HG03135 (cell line): ENCODE results near the gene NDUFA9.

ENCODE experiments used
- ATAC-seq: cut with Tn5 transposase; IDR thresholded peaks from one replicate; pipeline ENCODE4 v1.9.1; 2021; ENCODE audit warnings: mild to moderate bottlenecking, moderate library complexity; ENCODE audit not compliant: unreplicated experiment

The NDUFA9 gene

GRCh38 chr12:4648501-4649357, at the start of gene NDUFA9, which contains the start of gene AKAP3:
Gene NDUFA9, plus strand, starts transcription at chr12:4649114. Its CDS starts 13 bp downstream, at chr12:4649127.
Gene AKAP3, minus strand, starts transcription at chr12:4649051. Its CDS starts 10,855 bp downstream, at chr12:4638196.
- ATAC-seq, result peak; percentile 88

DNA sequence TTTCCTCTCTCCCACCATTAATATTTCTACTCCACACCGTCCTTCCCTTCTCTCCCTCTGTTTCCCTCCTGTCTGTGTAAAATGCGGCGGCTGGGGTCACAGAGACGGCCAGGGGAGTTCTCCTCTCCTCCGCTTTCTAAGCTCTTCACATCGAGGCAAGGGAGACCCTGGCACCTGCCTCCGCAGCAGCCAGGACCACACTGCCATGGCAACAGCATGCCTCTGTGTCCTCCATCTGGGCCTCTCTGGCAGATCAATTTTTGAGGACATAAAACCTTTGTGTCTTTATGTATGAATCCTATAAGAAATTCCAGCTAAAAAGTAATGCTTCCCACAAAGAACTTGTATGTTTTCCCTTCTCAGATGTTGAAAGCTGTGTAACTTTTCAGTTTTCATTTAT, 45.5 kb upstream of the NDUFA9 start:
- no peak for ATAC-seq

DNA sequence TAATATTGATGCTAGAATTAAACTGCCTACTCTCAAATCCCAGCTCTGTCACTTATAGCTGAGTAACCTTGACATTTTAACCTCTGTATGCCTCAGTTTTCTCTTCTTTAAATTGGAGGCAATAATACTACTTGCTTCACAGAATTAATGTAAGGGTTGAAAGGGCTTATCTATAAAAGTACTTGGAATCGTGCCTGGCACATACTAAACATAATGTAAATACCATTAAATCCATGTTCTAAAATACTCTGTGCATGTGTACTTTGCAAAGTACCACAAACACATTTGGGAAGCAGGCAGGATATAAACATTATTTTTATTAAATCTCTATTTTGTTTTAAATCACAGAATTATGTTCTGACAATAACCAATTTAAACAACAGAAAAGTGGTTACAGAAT, 45.0 kb upstream of the NDUFA9 start:
- ATAC-seq, result no peak

DNA sequence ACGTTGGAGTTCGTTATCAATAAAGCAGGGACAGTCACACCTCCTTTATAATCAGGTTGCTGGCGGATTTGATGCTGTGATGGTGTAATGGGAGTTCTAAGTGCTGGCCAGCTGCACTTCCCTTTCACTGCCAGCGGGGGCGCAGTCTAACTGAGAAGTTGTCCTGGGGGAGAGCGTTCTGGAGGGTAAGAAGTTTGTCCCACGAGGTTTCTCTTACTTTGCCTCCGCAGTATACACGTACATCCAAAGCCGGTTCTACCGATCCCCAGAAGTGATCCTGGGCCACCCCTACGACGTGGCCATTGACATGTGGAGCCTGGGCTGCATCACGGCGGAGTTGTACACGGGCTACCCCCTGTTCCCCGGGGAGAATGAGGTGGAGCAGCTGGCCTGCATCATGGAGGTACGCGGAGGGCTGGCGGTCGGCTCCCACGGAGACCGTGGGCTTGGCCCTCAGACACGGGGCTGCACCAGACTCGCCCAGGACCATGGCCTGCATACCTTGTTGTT, 44.2 kb upstream of the NDUFA9 start:
- ATAC-seq, result peak; percentile 97

GRCh38 chr12:4607056-4607455, 41.9 kb upstream of the NDUFA9 start:
- no peak for ATAC-seq

DNA sequence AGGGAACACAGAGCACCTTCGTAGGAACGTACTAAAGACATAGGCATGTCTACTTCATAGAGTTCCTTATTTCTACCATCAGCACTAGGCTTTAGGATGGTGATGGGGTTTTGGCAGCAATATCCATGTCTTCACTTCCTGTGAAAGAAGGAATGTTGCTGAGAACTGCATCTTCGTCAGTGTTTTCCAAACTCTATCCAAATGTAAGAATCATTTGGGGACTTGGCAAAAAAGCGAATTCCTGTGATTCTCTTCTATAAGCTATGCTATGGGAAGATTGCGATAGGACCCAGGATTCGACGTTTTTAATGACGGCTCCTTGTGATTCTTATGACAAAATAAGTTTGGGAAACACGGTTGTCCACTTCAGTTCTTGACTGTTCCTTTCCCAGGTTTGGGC, 39.8 kb upstream of the NDUFA9 start:
- ATAC-seq, result no peak

GRCh38 chr12:4610481-4610880, 38.4 kb upstream of the NDUFA9 start:
- no peak for ATAC-seq

DNA sequence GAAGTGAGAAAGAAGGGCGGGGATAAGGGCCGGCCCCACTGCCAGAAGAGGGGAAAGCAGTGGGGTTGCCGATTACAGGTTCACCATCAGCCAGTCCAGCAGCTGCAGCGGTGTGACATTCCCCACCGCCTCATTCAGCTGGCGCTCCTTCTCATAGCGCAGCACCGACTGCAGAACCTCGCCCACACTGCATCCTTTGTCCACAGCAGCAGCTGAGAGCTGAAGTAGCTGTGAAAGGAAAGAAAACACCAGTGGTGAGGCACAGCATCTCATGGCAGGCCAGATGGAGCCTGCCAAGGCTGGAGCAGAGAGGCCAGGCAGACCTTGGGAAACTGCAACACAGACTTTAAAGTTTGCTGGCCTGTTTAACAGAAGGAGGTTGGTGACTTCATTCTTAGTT, 33.2 kb upstream of the NDUFA9 start:
- ATAC-seq, result no peak

DNA sequence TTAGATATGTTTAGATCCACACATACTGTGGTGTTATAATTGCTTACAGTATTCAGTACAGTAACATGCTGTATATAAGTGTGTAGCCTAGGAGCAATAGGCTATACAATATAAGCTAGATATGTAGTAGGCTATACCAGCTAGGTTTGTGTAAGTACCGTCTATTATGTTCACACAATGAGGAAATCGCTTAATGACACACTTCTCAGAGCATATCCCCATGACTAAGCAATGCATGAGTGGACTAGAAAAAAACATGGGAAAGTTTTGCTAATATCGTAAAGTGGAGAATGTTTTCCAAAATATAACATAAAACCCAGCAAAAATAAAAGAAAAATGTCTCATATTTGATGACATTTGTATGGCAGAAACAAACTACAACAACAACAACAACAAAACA, 27.4 kb upstream of the NDUFA9 start:
- ATAC-seq, result no peak

- no peak for ATAC-seq
Measured at GRCh38 chr12:4626543-4626942, 22.4 kb upstream of the NDUFA9 start.

DNA sequence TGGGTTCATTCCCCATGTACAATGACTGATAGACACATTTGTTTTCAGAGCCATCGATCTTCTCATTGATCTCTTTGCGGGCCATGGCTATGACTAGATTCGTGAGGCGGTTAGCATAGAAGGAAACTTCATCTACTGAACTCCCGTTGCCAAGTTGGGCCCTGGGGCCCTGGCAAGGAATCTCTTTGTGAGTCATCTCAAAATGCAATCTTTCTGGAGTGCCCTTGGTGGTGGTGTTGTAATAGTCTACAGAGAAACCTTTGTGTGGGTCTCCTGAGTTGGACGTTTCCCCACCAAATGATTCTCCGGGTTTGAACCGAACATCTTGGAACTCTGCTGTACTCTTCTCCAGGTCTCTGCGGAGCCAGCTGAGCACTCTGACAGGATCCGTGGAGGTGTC, 20.5 kb upstream of the NDUFA9 start:
- ATAC-seq, result no peak

- ATAC-seq, result no peak
Measured at GRCh38 chr12:4630262-4630661, 18.7 kb upstream of the NDUFA9 start.

DNA sequence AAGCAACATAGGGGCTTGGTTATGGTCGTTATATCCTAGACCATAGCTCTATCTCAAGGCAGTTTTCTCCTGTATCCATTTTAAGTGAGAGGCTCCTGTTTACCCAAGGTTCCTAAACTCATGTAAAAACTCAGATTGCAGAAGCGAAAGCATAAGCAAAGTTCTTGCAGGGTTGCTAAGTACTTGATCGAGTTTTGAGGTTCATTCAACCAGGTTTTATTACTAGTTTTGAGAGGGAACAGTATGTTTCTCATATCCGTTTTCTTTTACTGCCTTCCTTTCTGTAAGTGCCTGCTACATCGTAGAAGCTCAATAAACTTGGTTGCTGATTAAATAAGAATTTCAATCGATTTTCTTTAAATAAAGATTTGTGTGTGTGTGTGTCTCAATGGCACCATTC, 5.2 kb upstream of the NDUFA9 start:
- no peak for ATAC-seq

GRCh38 chr12:4645023-4645422, 3.9 kb upstream of the NDUFA9 start:
- ATAC-seq, result no peak

- no peak for ATAC-seq
Measured at GRCh38 chr12:4648104-4648500, 812 bp upstream of the NDUFA9 start.

GRCh38 chr12:4649358-4649661, 396 bp downstream of the NDUFA9 start:
- ATAC-seq, result no peak

DNA sequence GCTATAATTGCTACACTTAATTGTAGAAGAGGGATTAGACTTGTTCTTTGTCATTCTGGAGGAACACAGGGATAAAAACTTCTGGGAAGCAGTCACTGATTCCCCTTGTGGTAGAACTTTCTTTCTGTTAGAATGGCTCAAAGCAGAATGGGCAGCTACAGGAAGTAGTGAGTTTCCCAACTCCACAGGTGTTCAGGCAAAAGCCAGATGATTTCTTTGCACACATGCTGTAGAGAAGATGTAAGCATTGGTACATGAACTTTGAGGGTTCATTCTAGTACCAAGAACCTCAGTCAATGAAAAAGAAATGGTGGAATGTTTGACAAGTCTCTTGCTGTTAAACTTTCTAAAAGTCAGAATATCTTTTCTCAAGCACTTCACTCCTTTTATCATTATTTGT, 4.3 kb downstream of the NDUFA9 start:
- ATAC-seq, result no peak

GRCh38 chr12:4653691-4654090, 4.8 kb downstream of the NDUFA9 start:
- no peak for ATAC-seq

DNA sequence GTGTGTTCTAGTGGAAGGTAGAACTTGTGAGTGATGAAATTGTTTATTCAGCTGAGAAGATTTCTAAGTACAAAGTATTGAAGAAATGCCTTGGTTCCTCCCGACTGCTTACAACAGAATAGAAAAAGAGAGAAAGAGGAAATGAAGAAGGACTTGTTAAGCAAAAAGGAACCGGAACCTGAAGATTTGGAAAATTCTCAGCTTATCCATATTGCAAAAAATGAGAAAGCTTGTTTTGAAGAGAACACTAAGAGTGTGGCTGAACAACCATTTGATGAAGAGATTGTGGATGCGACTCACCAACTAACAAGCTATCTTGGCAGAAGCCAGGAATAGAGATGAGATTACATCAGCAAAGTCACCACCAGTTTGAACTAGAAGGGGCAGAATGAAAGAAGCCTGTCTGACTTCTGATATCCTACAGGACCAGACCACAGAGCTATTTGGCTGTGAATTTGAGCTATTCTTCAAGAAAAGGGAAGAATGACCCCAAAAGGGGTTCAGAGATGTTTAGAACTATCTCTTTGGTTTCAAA, 15.1 kb downstream of the NDUFA9 start:
- ATAC-seq, result no peak

GRCh38 chr12:4665236-4665635, 16.3 kb downstream of the NDUFA9 start:
- no peak for ATAC-seq

DNA sequence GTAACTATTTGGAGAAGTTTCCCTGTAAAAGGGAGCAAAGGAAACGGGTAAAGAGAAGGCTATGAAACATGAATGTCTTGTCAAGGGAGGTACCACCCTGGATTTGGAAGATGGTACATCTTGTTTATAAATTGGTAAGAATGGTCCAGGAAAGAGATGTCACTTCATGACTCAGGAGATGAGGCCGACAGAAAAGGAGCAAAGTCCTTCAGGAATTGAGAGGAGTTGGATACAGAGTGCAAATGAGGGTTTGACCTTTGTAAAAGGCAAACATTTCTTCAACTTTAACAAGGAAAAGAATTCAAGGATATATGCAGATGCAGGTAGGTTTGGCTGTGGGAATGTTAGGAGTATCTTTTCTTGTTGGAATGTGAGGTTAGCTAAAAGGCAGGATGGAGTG, 30.8 kb downstream of the NDUFA9 start:
- no peak for ATAC-seq

- ATAC-seq, result no peak
Measured at GRCh38 chr12:4681732-4682131, 32.8 kb downstream of the NDUFA9 start.

DNA sequence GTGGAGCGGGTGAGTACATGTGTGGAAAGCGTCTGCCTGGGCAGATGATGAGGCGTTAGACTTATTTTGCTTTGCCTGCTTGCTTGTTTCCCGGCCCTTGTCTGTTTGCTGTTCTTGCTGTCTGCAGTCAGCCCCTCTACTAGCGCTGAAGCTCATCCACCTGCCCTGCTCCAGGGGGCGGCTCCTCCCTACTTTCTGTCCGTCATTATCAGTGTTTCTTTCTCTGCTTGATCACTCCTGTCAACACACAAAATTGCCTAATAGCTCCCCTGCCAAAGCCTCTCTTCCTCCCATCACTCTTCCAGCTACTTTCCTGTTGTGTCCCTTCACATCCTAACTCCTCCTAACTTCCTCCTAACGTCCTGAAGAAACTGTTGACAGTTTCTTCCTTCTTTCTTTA, 36.4 kb downstream of the NDUFA9 start:
- ATAC-seq, result no peak
